Measurements from ENCODE around the gene KRT83. TPM values are rescaled to one million over a fixed set of nuclear protein-coding genes. Genes with fewer than 3 reads are reported as not detected.
A peak's percentile ranks its signal among the peaks of the same experiment; 100 is the strongest.

KRT83 gene
- total and polyA plus RNA-seq, 8 donors = not detected

DNA sequence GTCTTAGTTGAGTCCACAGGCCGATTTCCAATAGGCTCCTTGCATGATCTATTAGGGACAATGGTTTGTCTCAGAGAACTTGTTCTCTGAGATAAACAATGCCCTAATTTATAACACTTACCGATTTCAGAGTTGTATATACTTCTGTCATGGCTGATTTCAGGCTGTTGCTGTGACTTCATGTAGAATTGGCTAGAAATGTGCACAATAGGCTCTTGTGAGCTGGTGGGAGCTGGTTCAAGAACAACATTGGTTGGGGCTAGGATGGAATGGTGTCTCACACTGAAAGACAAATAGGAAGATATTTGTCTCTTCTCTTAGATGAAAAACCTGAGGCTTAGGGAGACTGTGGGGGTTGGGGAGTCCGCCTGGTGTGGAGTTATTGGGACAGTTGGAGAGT lies 53.5 kb downstream of the KRT83 start:
- WGBS, 2 donors = 87 to 93% methylated on average over 3 of the region's 3 CpGs
- FAIRE-seq = no peak
- Histone ChIP-seq H3K9me3 (no peaks in the 10 kb centered on the region), H3K27me3 (no peaks in the 10 kb centered on the region), H3K4me3 (no peak overlapping the region), H3K27ac (no peak overlapping the region), H3K4me1 (peaks cover 0 to 8% (median 0%) of the 10 kb centered on the region in 3 donors), H3K36me3 (no peaks in the 10 kb centered on the region)
- no peak for TF ChIP-seq CTCF (IDR thresholded peaks at IDR 0.05)
- intact Hi-C loops (cut with DNase I) = no loop called here
- ATAC-seq = no peak
- DNase-seq = no peak

DNA sequence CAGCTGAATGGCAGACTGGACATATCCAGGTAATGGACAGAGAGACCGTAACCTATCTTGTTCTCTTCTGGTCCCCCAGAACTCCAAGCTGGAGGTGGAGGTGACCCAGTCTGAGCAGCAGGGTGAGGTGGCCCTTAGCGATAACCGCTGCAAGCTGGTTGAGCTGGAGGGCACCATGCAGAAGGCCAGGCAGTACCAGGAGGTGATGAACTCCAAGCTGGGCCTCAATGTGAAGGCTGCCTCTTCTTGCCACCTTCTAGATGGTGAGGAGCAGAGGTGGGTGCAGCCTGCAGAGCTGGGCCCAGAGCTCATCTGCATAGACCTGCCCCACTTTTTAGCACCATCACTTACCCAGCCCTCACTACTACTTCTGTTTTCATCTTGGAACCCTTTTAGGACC lies 53.9 kb downstream of the KRT83 start:
- ATAC-seq (no peak), DNase-seq (peak in 1 of 6 donors; percentile 4)
- TF ChIP-seq CTCF (IDR thresholded peaks at IDR 0.05) = no peak

DNA sequence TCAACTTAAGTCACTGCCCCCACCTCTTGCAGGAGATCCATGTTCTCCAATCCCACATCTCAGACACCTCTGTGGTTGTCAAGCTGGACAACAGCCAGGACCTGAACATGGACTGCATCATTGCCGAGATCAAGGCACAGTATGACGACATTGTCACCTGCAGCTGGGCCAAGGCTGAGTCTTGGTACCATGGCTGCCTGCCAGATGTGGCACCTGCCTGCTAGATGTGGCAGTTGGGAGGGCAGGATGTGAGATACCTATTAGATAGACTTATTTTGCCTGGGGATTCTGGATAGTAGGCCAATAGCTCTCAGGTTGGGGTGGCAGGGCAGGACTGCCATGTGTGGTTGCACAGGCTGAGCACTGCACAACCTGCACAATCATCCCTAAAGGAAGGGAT lies 54.7 kb downstream of the KRT83 start:
- intact Hi-C loops (cut with DNase I) = no loop called here
- no peak for TF ChIP-seq CTCF (IDR thresholded peaks at IDR 0.05)
- Histone ChIP-seq H3K4me3 (no peak overlapping the region), H3K9me3 (no peaks in the 10 kb centered on the region), H3K4me1 (peaks cover 0 to 8% (median 0%) of the 10 kb centered on the region in 3 donors), H3K27me3 (no peaks in the 10 kb centered on the region), H3K36me3 (no peaks in the 10 kb centered on the region), H3K27ac (no peak overlapping the region)
- peak in 5 of 6 donors; percentile 45 to 84 (median 81) for DNase-seq
- peak; percentile 51 to 78 (median 72) for ATAC-seq
- WGBS, 2 donors = 38% methylated on average over 2 of the region's 2 CpGs
- FAIRE-seq = no peak

More for the DNA sequence above, 53.9 kb downstream of the KRT83 start:
- WGBS, 2 donors = 96 to 97% methylated on average over 3 of the region's 3 CpGs
- intact Hi-C loops (cut with DNase I) = no loop called here
- H3K27me3 ChIP-seq = no peaks in the 10 kb centered on the region
- H3K4me3 ChIP-seq = no peak overlapping the region
- H3K9me3 ChIP-seq = no peaks in the 10 kb centered on the region
- FAIRE-seq = no peak
- H3K36me3 ChIP-seq = no peaks in the 10 kb centered on the region
- H3K4me1 ChIP-seq = peaks cover 0 to 8% (median 0%) of the 10 kb centered on the region in 3 donors
- H3K27ac ChIP-seq = no peak overlapping the region

GRCh38 chr12:52264435-52264825 lies 56.8 kb downstream of the KRT83 start:
- TF ChIP-seq CTCF (IDR thresholded peaks at IDR 0.05) = no peak
- no peak overlapping the region for H3K4me3 ChIP-seq
- 85 to 91% methylated on average over 2 of the region's 2 CpGs for WGBS, 2 donors
- H3K27me3 ChIP-seq = no peaks in the 10 kb centered on the region
- DNase-seq (no peak), FAIRE-seq (no peak), ATAC-seq (no peak)
- H3K4me1 ChIP-seq = peaks cover 0 to 13% (median 0%) of the 10 kb centered on the region in 3 donors
- no peak overlapping the region for H3K27ac ChIP-seq
- H3K9me3 ChIP-seq = no peaks in the 10 kb centered on the region
- no peaks in the 10 kb centered on the region for H3K36me3 ChIP-seq
- intact Hi-C loops (cut with DNase I) = no loop called here

Other genes starting within 250 kb of the KRT83 start
- gene SMIM41, start 241.7 kb downstream of the KRT83 start, total RNA-seq = under 1 TPM in 2 of 6 donors, not detected in 4; 0.09 to 0.20 TPM
- under 1 TPM in 1 of 2 donors, not detected in 1; 0.19 TPM for gene SMIM41, start 241.7 kb downstream of the KRT83 start, polyA plus RNA-seq
- 10 to 100 TPM in 3 of 6 donors, 1 to 10 TPM in 3; 4.8 to 18.3 (median 9.0) TPM for gene KRT80, start 129.4 kb downstream of the KRT83 start, total RNA-seq
- gene KRT80, start 129.4 kb downstream of the KRT83 start, polyA plus RNA-seq = 1 to 10 TPM; 8.1 to 9.1 TPM
- 100 to 1,000 TPM in 3 of 6 donors, 10 to 100 TPM in 3; 57.5 to 336 (median 90.6) TPM for gene KRT7, start 88.2 kb downstream of the KRT83 start, total RNA-seq
- 100 to 1,000 TPM; 111 to 238 TPM for gene KRT7, start 88.2 kb downstream of the KRT83 start, polyA plus RNA-seq
- 1 to 10 TPM in 4 of 6 donors, under 1 TPM in 2; 0.60 to 3.3 (median 1.6) TPM for gene KRT86, start 46.8 kb downstream of the KRT83 start, total RNA-seq
- gene KRT86, start 46.8 kb downstream of the KRT83 start, polyA plus RNA-seq = 1 to 10 TPM; 1.5 to 3.2 TPM
- gene KRT81, start 29.9 kb downstream of the KRT83 start, total RNA-seq = under 1 TPM in 2 of 6 donors, not detected in 4; 0.22 to 0.76 TPM
- under 1 TPM; 0.38 to 0.66 TPM for gene KRT81, start 29.9 kb downstream of the KRT83 start, polyA plus RNA-seq
- not detected for gene KRT85, start 46.1 kb upstream of the KRT83 start, total RNA-seq
- gene KRT85, start 46.1 kb upstream of the KRT83 start, polyA plus RNA-seq = not detected
- not detected for gene KRT84, start 64.3 kb upstream of the KRT83 start, total RNA-seq
- not detected for gene KRT84, start 64.3 kb upstream of the KRT83 start, polyA plus RNA-seq
- not detected for gene KRT82, start 84.9 kb upstream of the KRT83 start, total RNA-seq
- not detected for gene KRT82, start 84.9 kb upstream of the KRT83 start, polyA plus RNA-seq
- not detected for gene KRT75, start 113.0 kb upstream of the KRT83 start, total RNA-seq
- not detected for gene KRT75, start 113.0 kb upstream of the KRT83 start, polyA plus RNA-seq
- 1 to 10 TPM in 2 of 6 donors, under 1 TPM in 3, not detected in 1; 0.08 to 3.6 (median 0.20) TPM for gene KRT6B, start 130.7 kb upstream of the KRT83 start, total RNA-seq
- under 1 TPM in 1 of 2 donors, not detected in 1; 0.23 TPM for gene KRT6B, start 130.7 kb upstream of the KRT83 start, polyA plus RNA-seq
- gene KRT6C, start 152.4 kb upstream of the KRT83 start, total RNA-seq = not detected
- not detected for gene KRT6C, start 152.4 kb upstream of the KRT83 start, polyA plus RNA-seq
- gene KRT6A, start 171.9 kb upstream of the KRT83 start, total RNA-seq = 1 to 10 TPM in 1 of 6 donors, not detected in 5; 2.2 TPM
- gene KRT6A, start 171.9 kb upstream of the KRT83 start, polyA plus RNA-seq = under 1 TPM; 0.15 to 0.82 TPM
- gene KRT5, start 199.0 kb upstream of the KRT83 start, total RNA-seq = 1 to 10 TPM in 4 of 6 donors, under 1 TPM in 2; 0.51 to 5.8 (median 1.9) TPM
- gene KRT5, start 199.0 kb upstream of the KRT83 start, polyA plus RNA-seq = 1 to 10 TPM; 1.5 to 1.6 TPM
- gene KRT71, start 231.7 kb upstream of the KRT83 start, total RNA-seq = not detected
- gene KRT71, start 231.7 kb upstream of the KRT83 start, polyA plus RNA-seq = not detected